Glomerular endothelial cell (primary cell): ENCODE measurements around the gene WNT8A. TPM values are rescaled to one million over a fixed set of nuclear protein-coding genes. Genes with fewer than 3 reads are reported as not detected.

Source experiments
- DNase-seq: peaks from one replicate; pipeline ENCODE4 v3.0.0-alpha.2; 2011; ENCODE audit warnings: low read depth, low spot score; ENCODE audit errors: extremely low read depth
- total RNA-seq: library from RNA; depleted of rRNA; stranded (reverse); fragments of >200 nt; gene quantifications from 2 replicates; pipeline ENCODE4 v1.2.3, GENCODE V29; 2015

WNT8A gene
- total RNA-seq, 1 donor from 2014 or later = not detected

GRCh38 chr5:138138949-138139780 lies 55.3 kb downstream of the WNT8A start, which contains the start of gene NME5:
NME5 (minus strand) TSS chr5:138139428; CDS start chr5:138138780, 648 bp downstream.
- DNase-seq = no peak

DNA sequence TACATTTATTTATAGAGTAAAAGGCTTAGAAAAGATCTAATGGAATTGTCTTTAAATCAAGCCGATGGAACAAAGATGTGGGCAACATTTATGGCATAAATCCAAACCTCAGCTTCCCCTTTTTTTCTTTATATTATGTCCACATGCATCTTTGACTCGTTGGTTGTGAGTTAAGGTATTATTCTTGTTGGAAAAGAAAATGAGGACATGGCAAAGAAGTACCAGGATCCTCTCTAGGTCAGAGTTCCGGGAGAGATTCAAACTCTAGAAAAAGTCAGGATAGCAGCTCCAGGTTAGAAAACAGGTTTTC lies 55.9 kb downstream of the WNT8A start:
- DNase-seq = no peak

- DNase-seq = no peak
Observed at GRCh38 chr5:138140268-138140667, 56.4 kb downstream of the WNT8A start.

Other genes with a start within 250 kb of the WNT8A start
- not detected in 2 replicates for gene MYOT, start 216.2 kb upstream of the WNT8A start, total RNA-seq
- not detected in 2 replicates for gene PKD2L2, start 194.6 kb upstream of the WNT8A start, total RNA-seq
- 10.5 and 16.2 TPM in 2 replicates for gene FAM13B, start 51.0 kb upstream of the WNT8A start, total RNA-seq
- 1.4 and 5.8 TPM in 2 replicates for gene NME5, start 55.4 kb downstream of the WNT8A start, total RNA-seq
- 27.3 and 31.5 TPM in 2 replicates for gene BRD8, start 94.6 kb downstream of the WNT8A start, total RNA-seq
- gene KIF20A, start 95.1 kb downstream of the WNT8A start, total RNA-seq = 8.2 and 13.6 TPM in 2 replicates
- gene CDC23, start 129.3 kb downstream of the WNT8A start, total RNA-seq = 24.3 and 24.9 TPM in 2 replicates
- not detected in 2 replicates for gene GFRA3, start 190.6 kb downstream of the WNT8A start, total RNA-seq
- 0.97 and 2.9 TPM in 2 replicates for gene CDC25C, start 247.8 kb downstream of the WNT8A start, total RNA-seq